GM21825 (cell line): Measurements from ENCODE around the gene CDYL2.

ENCODE experiments used
- ATAC-seq: cut with Tn5 transposase; IDR thresholded peaks from one replicate; pipeline ENCODE4 v1.9.1; 2021; ENCODE audit warnings: mild to moderate bottlenecking, moderate library complexity; ENCODE audit not compliant: unreplicated experiment

Gene CDYL2

DNA sequence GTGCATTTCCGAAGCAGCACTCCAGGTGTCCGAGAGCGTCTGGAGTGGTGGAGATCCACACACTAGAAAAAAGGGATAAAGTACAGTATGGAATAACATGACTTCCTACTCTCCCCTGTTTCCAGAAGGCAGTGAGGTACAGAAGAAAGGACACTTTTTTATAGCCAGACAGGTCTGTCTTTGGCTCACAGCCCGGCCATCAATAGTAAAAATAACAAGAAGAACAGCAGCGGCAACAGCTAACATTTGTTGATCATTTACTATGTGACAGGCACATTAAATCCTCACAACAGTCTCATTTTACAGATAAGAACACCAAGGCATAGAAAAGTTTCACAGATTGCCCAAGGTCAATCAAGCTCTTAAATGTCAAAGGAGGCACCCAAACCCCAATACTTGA lies 247.4 kb downstream of the CDYL2 start:
- no peak for ATAC-seq

DNA sequence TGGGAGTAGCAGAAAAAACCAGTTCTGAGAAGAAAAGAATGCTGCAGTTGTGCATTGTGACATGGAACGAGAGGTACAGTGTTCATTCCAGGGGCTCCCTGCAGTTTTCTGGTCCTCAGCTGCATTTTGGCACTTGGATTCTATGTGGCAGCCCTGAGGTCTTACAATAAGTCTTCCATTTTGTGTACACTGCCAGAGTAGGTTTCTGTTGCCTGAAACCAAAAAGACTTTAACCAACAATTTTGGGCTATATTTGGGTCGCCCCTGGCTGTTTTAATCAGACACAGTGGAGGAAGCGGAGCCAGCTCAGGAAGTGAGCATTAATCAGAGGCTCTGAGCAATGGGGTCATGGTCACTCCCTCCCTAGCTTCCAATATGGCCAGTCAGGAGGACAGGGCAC lies 247.9 kb downstream of the CDYL2 start:
- no peak for ATAC-seq

DNA sequence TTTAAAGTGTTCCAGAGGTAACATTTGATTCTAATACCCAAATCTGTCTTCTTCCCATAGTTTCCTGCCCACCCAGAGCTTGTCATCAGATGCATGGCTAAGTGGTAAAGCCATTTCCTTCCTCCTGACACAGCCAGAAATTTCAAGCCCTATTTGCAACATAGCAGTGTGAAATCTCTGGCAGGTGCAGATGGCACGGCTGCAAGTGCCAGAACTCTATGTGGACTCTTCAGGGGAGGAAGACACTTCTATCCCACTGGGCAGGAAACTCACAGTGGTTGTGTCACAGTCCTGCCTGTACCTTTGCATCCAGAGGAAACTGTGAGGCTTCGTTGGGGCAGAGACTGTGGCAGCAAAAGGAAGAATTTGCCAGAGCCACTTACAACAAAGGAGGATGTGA lies 250.4 kb downstream of the CDYL2 start:
- ATAC-seq = no peak

DNA sequence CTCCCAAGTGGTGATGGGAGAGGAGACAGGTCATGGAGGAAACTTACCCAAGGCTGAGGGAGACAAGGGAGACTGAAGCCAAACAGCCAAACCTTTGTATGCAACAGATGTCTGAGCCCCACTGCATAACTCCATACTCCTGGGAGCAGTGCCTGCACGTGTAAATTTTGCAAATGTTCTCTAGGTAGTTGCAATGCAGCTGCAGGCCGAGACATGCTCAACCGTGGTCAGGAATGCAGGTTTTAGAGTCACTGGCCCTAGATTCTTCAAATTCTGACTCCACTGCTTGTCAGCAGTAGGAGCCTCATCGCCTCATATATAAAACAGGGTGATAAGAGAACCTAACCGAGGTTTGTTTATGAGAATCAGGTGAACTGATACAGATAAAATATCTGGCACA lies 252.1 kb downstream of the CDYL2 start:
- ATAC-seq = no peak
